HG03025 (cell line): Measurements from ENCODE around the gene RAB11A.
A peak's percentile ranks its signal among the peaks of the same experiment; 100 is the strongest.

Experiments used
- ATAC-seq: cut with Tn5 transposase; IDR thresholded peaks from one replicate; pipeline ENCODE4 v1.9.1; 2021; ENCODE audit warnings: mild to moderate bottlenecking, moderate library complexity; ENCODE audit not compliant: unreplicated experiment, low FRiP score

RAB11A gene

DNA sequence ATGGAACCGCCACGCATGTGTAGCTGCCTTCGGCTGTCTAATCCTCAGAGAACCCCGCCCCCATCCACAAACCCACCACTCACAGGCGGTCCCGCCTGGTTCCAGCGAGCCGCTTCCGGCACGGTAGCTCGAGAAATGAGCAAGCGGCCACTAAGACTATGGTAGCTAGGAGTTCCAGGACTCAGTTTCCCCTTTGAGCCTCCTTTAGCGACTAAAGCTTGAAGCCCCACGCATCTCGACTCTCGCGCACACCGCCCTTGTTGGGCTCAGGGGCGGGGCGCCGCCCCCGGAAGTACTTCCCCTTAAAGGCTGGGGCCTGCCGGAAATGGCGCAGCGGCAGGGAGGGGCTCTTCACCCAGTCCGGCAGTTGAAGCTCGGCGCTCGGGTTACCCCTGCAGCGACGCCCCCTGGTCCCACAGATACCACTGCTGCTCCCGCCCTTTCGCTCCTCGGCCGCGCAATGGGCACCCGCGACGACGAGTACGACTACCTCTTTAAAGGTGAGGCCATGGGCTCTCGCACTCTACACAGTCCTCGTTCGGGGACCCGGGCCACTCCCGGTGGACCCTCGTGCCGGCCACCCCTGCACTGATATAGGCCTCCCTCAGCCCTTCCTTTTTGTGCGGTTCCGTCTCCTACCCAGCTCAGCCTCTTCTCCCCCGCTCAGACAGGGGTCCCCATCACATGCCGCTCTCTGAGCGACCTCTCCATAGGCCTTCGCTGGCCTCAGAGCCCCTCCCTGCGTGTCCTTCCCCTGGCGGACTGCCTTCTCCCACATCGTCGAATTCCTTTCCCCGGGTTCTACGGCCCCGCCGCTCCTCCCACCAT lies at the start of gene RAB11A:
TSS of gene RAB11A (plus strand) at position 366 of the 828 bp plus-strand sequence. CDS start at position 461, 95 bp downstream.
- ATAC-seq, result peak; percentile 84

DNA sequence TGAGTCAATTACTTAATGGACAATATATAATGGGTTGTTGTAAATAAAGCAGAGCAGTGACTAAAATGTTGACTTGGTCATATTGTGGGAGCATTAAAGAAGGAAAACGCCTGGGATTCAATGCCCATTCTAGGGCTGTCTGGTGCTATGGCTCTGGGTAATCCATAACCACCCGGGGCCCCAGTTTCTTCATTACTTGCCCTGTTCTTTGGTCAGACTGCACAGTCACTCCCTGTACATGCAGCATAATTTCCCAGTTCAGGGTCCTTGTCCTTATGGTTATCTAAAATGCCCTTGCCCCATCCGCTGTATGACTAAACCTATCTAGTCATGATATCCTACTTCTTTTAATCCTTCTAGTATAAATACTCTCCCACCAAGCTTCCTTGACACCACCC lies 49.7 kb upstream of the RAB11A start:
- ATAC-seq, result no peak

DNA sequence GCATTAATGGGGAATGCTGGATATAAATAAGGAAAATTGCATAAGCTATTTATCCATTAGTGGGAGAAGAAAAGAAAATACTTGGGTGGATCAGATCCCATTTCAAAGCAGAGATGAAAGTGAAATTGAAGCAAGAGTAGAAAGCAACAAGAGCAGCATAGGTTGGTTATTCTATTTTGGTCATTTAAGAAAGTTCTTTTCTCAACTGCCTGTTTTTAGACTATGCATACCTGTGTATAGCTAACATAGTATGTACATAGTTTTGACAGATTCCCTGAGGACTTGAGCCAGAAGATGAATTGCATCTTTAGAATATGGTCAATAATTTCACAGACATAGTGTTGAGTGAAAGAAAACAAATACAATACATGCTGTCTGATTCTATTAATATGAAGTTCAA lies 48.2 kb upstream of the RAB11A start:
- no peak for ATAC-seq

DNA sequence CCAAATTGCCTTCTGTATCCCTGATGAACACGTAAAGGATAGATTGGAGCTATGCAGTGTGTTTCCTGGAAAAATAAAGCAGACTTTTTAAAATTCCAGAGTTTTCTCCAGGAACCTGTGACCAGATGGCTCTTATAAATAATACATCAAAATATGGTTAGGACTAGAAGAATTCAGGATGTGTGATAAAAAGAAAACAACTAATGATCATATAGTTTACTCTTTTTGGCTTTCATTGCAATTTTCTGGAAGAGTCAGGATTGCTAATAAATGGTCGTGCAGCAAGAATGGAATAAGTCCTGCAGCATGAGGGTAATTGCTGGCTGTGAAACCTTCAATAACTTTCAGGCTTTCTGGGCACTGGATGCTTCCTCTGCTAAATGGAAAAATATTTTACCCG lies 47.0 kb upstream of the RAB11A start:
- no peak for ATAC-seq

DNA sequence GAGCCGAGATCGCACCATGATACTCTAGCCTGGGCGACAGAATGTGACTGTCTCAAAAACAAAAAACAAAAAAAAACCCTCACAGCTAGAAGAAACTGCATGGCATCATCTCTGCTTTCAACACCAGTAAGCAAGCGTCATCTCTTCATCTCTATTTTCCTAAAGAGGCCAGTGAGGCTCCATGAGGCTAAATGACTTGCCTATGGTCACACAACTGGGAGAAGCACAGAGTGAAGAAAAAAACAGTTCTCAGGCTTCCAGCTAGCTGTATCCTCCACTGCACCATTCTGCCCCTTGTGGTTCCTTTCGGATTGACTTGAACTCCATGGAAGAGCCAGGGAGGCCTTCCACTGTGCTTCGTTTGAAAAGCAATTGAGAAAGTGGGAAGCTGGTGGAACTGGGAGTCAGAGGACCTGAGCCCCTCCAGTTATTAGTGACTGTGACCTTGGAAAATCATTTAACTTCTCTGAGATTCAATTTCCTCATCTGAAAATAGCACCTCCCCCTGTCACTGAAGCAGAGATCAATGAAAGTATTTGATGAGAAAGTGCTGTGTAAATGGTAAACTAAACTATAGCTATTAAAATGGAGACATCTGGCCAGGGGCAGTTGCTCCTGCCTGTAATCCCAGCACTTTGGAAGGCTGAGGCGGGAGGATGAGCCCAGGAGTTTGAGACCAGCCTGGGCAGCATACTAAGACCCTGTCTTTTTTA lies 45.1 kb upstream of the RAB11A start:
- no peak for ATAC-seq

DNA sequence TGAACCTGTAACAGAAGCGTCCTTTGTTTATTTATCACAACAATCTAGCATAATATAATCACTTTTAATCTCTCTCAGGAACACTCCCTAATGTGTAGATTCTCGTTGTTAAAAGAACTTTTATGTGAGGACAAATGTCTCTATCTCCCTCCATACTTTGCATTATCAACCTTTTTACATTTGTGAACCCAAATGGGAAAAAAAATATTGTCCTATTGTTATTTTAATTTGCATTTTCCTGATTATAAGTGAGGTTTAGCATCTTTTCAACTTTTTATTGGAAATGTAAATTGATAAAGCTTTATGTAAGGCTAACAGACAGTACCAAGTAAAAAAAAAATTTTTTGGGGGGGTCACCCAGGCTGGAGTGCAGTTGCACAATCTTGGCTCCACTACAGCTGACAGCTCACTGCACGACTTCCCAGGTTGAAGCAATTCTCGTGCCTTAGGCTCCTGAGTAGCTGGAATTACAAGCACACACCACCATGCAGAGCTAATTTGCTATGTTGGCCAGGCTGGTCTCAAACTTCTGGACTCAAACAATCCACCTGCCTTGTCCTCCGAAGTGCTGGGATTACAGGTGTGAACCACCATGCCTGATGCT lies 44.2 kb upstream of the RAB11A start:
- no peak for ATAC-seq

DNA sequence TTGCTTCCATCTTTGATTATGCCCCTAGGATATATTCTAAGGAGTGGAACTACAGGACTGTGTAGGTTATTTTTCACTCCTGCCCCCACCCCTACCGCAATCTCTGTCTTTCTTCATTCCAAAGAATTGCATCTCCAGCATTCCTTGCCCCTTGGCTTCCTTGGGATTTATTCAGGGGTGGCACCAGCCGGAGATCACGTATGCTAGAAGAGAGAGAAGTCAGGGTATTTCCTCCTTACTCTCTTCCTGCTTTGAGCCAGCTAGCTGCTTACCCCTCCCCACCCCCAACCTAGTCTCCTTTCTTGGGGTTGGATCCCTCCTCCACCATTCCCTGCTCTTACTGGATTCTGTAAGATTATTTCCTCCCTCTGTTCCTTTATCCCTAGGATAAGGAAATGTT lies 42.2 kb upstream of the RAB11A start:
- ATAC-seq, result no peak

DNA sequence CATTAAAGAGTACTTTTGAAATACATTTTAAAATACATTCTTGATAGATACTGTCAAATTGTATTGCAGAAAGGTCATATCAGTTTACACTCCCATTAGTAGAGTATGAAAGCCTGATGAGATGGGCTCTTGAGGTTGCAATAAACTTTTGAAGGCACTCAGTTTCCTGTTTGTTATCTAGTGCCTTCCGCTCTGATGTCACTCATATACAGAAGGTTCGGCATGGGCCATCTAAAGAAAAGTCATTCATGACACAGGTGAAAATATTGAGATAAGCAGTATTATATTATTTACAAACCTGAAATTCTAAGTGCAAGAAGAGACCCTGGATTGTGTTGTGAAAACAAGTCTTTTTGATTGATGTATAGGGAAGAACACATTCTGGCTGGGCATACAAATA lies 40.7 kb upstream of the RAB11A start:
- ATAC-seq, result no peak

DNA sequence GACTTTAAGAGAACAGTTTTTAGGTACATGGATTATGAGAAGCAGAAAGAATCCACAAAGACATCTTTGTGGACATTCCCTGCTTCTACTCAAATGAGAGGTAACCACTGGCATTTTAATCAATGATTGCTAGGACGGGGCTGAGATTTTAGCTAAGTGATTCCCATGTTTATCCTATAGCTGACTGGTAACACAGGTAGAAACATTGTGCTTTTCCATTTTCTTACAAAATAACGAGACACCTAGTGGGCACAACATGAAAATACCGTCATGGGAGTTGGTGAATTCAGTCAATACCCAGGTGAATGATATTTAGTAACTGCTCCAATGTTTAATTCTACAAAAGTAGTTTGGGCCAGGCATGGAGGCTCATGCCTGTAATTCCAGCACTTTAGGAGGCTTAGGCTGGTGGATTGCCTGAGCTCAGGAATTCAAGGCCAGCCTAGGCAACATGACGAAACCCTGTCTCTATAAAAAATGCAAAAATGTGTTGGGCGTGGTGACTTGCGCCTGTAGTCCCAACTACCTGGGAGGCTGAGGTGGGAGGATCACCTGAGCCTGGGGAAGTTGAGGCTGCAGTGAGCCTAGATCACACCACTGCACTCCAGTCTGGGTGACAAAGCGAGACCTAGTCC lies 40.0 kb upstream of the RAB11A start:
- ATAC-seq, result no peak

DNA sequence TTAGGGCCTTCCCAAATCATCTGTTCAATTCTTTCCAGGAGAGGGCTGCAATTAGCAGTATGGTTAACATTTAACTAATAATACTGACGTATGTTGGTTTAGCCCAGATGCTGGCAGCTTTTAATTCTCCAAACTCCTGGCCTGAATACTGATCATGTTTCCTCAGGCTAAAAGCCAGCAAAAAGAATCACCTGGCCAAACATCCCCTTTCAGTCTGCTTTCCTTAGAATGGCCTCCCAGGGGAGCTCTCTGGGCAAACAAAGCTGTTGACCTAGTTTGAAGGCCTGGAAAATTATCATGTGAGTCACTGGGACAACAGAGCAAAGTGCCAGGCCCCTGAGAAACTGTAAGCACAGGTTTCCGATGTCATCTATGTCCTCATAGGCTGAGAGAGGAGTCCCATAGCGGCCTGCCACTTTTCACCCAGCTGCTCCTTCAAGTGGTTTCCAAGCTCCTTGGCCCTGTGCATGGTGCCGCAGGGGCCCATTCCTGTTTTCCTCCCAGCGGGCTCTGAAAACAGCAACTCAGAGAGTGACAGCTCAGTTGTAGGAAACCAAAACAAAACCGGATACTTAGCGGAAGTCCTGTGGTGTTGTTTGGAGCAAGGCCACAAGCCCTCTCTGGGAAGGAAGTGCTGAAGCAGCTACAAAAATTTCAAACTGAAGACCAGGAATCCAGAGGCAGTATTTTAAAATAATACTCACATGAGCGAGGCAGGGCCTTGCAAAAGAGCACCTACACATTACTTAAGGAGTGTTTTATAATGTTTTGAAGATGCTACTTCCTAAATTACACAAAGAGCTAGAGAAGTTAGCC lies 36.5 kb upstream of the RAB11A start:
- no peak for ATAC-seq

DNA sequence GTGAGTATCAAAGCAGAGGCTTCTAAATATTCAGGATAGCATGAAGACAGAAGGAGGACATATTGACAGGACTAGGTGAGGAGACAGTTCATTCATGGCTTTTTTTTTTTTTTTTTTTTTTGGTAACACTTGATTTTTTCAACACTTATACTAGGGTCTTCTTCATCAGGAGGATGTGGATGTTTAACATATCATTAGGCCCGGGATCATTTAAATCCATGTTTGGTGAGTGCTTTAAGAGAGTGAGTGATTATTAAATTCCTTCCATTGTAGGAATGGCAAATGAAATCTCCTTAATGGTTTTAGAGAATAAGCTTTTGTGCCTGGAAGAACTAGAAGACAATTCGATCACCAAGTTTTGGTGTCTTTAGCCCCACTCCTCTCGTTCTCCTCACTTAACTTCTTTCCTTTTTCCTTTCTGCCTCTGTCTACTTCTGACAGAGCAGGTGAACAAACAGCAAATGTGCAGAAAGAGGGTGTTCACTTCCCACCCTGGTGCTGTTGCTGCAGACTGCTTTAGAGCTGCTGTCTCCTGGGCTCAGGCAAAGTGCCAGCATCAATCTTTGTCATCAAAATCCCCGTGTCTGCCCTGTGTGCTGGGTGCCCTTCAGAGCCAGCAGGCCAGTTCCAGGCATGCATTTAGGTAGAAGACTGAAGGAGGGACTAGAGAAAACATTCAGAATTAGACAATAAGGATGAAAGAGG lies 35.6 kb upstream of the RAB11A start:
- ATAC-seq, result no peak

DNA sequence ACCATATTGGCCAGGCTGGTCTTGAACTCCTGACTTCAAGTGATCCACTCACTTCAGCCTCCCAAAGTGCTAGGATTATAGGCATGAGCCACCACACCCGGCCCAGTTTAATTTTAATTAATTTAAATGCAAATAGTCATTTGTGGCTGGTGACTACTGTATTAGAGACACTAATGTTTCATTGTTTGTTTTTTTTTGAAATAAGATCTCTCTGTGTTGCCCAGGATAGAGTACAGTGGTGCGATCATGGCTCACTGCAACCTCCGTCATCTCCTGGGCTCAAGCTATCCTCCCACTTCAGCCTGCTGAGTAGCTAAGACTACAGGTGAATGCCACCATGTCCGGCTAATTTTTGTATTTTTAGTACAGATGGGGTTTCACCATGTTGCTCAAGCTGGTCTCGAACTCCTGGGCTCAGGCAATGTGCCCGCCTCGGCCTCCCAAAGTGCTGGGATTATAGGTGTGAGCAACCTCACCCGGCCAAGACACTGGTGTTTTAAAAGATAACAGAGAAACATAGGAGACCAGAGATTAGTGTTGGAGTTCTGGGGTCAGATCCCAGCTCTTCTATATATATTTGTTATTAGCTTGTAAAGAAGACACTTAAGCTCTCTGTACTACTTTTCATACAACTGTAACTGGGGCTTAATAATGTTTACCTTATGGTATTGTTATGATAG lies 34.5 kb upstream of the RAB11A start:
- no peak for ATAC-seq

DNA sequence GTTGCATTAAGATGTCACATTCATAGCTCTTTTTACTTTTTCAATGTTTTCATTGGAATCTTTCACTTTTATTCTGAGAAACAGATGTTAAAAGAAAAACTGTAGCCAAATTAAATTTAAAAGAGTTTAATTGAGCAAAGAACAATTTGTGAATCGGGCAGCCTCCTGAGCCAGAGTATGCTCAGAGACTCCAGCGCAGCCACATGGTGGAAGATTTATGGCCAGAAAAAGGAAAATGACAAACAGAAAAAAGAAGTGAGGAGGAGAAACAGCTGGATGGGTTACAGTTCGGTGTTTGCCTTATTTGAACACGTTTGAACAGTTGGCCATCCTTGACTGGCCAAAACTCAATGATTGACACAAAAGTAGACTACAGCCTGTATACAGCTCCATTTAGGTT lies 33.8 kb upstream of the RAB11A start:
- ATAC-seq, result no peak

DNA sequence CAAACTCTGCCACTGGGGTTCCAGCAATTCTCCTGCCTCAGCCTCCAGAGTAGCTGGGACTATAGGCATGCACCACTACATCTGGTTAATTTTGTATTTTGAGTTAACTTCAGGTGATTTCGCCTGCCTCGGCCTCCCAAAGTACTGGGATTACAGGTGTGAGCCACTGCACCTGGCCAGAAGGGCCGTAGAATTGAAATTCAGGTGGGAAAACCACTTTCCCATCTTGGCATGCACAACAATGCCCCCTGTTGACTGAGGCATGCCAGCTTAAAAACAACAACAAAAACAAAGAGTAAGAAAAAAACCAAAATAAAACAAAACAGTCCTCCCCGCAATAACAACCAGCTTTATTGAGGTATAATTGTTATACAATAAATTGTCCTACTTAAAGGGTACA lies 32.6 kb upstream of the RAB11A start:
- ATAC-seq, result no peak

DNA sequence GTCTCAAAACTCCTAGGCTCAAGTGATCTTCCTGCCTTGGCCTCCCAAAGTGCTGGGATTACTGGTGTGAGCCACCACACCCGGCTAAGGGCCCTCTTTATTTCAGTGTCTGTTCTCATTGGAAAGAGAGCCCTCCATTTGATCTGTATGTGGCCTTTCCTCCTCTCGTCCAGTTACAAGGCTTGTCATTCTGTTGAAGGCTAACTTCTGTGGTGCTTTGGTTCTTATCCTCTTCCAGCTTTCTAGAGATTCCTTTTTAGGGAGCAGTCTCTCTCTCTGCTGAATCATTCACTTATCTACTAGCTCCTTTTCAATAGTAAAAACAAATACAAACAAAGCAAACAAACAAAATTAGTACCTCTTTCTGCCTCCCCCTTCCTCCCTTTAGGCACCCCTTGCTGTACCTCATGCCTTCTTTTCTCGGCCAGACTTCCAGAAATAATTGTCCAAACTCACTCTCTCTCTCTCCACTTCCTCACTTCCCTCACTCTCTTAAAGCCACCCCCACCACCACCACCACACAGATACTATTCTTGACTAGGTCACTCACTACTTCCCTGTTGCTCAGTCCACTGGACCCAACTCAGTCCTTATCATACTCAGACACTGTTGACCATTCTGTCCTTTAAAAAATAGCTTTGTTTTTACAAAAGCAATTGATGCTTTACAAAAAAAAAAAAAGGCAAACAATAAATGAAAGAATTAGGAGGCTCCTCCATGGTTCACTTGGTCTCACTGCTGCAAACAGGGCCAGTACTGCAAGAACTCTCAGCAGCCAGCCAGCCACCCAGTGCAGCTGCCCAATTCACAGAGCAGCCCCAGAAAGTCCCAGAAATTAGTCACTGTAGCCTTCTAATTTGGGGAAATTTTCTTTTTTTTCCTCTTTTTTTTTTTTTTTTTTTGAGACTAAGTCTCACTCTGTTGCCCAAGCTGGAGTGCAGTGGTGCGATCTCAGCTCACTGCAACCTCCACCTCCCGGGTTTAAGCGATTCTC lies 31.7 kb upstream of the RAB11A start:
- ATAC-seq, result no peak

DNA sequence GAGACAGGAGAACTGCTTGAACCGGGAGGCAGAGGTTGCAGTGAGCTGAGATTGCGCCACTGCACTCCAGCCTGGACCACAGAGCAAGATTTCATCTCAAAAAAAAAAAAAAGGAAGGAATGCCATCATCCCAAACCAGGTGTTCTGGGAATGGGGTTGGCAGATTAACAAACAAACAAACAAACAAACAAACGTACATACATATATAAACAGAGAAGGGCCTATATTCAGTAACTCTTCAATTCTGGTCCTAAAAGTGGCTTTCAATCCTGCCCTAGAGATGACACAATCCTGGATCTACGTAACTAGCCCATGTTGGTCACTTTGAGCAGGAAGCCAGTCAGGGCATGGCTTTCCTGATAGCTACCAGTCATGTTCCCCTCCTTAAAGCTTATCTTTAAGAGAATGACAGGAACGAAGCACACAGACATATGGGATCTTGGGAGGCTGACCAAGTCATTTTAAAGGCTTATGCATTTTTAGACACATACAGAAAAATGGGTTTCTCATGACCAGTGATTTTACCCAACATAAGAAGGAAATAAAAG lies 29.9 kb upstream of the RAB11A start:
- ATAC-seq, result no peak

DNA sequence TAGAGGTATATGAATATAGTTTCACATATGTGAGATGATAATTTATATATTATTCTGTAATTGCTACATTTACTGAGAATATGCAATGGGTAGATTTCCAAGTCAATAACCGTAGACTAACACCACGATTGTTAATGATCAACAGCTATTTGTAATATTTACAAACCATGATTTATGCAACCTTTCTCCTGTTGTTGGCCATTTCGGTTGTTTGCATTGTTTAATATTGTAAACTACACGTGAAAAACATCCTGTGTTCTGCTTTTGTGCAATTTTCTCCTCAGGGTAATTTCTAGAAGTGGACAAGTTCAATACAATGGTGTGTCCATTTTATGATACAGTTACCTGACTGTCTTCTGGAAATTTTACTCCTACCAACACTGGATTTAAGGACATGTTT lies 29.3 kb upstream of the RAB11A start:
- ATAC-seq, result no peak
